Head of caudate nucleus (tissue), 42 donors: ENCODE results near the gene ZBTB7A.
"Not testable (repeated sequence)": the region's sequence is repeated elsewhere in the genome, so short reads cannot be mapped to it uniquely, and the experiment has no call there.

Source experiments
- DNase-seq, 42 donors: peaks; one replicate each; pipeline versions ENCODE4 v3.0.0 to v3.0.0-alpha.2; 2020 to 2021; ENCODE audit warnings: mixed read lengths in 7 of 42
- intact Hi-C: fragments of 100-400 bp; cut with DNase I; formaldehyde crosslinking; loops from one replicate; pipeline ENCODE4 v1.15.0; 2022

ZBTB7A gene

DNA sequence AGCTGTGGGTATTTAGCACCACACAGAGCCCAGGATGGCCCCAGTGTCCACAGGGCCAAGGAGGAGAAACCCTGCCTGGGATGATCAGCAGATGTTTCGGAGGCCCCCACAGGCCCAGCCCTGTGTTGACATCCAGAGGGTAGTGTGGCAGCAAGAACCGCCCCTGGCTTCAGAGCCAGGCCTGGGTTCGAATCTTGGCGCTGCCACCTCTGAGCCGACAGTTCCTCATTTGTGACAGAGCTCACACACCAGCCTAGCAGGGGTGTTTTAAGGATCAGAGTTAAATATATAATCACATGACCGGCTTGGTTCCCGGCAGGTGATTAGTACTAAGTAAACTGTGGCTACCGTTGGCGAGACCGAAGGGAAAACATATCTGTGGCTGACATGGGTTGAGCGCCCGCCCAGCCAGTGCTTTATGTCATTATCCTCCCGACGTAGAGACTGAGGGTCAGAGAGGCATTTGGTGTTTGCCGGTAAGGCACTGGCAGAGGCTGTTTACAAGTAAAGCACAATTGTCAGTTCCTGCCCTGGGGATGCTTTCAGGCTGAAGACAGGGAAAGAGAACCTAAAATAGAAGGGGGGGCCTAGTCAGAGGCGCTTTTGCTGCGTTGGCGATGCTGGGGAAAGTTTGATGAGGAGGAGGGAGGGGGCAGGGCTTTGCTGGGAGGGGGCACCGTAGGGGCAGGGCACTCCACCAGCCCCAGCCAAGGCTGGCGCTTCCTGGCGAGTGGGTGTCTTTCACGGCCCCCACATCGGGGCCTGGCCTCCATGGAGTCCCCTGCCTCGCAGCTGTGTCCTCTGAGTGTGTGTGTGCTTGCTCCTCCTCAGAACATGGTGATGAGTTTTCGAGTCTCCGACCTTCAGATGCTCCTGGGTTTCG lies 54.4 kb downstream of the ZBTB7A start:
- intact Hi-C loops: no loop called here
- DNase-seq: peak in 4 of 42 donors; percentile 38 to 56 (median 38)

DNA sequence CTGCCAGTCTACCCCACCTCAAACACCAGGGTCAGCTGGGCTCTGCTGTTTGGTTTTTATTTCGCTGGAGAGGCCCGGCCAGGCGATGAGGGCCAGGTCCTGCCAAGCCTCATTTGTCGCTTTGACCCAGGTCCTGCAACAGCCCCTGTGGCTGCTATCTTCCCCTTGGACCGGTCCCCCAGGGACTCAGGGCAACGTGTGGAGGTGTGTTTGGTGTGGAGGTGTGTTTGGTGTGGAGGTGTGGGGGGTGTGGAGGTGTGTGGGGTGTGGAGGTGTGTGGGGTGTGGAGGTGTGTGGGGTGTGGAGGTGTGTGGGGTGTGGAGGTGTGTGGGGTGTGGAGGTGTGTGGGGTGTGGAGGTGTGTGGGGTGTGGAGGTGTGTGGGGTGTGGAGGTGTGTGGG lies 55.3 kb downstream of the ZBTB7A start:
- intact Hi-C loops: not testable (repeated sequence)

DNA sequence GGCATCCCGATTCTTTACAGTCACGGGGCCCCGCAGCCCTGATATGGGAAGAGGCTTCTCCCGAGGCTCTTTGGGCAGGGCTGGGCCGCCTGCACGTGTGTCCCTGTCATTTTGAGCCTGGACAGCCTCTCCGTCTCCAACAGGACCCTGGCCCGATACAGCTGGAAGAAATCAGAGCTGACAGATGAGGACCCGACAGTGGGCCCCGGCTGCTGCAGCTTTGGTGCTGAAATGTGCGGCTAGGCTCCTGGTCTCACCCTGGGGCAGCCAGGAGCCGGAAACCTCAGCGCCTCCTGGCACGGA lies 55.9 kb downstream of the ZBTB7A start:
- no peak for DNase-seq
- intact Hi-C loops: no loop called here

More for the DNA sequence above, 55.3 kb downstream of the ZBTB7A start:
- DNase-seq: not testable (repeated sequence)

DNA sequence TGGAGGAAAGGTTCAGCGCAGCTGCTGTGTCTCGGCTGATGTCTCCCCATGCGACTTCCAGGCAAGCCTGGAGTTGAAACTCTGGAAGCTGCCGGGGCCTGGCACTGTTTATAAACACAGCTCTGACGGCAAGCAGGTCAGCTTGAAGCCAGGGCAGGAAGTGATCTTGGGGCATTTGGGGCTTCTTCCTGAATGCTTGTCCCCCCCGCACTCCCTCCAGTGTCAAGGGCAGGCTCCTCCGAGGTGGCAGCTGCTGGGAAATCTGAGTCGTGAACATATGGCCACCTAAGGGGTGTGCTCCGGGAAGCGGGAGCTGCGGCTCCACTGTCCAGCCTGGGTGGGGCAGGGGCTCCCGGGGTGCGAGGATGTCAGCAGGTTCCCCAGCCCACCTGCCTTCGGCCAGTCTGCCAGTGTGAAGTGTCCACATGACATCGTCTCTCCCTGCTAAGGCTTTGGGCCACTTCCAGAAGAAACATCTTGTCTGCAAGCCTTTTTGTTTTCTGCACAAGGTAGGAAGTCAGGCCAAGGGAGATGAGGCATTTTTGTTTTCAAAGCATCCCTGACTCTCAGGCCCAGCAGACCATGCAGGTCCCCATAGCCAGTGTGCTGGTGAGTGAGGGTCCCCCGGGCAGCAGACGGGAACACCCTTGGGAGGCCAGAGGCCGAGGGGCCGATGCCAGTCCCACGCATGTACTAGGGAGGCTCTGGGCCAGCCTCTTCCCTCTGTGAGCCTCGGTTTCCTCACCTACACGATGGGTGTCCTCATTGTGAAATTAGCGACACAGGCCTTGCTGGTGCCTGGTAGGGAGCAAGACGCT lies 56.5 kb downstream of the ZBTB7A start:
- intact Hi-C loops: loop anchor here (5.0 kb wide), 1 partner anchor 112 kb away; the partner anchor contains the start of gene MAP2K2
- DNase-seq: no peak

DNA sequence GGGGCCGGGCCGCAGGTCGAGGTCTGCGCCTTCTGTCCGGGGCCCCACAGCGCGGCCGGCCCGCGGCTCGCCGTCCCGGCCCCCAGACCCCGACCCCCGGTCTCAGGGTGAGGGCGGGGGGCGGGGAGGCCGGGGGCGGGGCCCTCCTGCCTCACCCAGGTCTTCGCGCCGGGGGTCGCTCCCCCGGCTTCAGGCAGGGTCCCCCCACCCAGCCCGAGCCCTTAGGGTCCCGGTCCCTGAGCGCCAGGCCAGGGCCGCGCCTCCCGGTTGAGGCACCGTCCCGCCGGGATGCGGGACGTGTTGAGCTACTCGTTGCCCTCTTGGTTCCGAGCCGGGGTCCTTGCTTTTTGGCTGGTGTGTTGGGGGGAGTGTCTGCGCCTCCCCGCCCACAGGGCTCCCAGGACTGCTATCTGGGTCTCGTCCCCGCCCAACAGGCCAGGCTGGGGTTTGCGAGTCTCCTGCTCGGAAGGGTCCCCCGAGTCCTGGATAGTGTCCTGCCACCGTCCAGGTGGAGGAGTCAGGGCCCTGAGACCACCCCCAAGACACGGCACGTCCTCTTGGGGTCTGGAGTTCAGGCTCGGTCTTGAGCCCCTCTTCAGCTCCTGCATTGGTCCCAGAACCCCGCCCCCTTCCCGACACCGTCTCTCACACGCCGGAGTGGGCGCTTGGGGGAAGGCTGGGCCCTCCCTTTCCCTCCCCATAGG lies 58.7 kb downstream of the ZBTB7A start:
- intact Hi-C loops: loop anchor here (2.0 to 5.0 kb wide), 2 partner anchors 57 to 114 kb away; partner anchors contain the start of gene MAP2K2
- DNase-seq: peak in 3 of 42 donors; percentile 30 to 48 (median 31)

DNA sequence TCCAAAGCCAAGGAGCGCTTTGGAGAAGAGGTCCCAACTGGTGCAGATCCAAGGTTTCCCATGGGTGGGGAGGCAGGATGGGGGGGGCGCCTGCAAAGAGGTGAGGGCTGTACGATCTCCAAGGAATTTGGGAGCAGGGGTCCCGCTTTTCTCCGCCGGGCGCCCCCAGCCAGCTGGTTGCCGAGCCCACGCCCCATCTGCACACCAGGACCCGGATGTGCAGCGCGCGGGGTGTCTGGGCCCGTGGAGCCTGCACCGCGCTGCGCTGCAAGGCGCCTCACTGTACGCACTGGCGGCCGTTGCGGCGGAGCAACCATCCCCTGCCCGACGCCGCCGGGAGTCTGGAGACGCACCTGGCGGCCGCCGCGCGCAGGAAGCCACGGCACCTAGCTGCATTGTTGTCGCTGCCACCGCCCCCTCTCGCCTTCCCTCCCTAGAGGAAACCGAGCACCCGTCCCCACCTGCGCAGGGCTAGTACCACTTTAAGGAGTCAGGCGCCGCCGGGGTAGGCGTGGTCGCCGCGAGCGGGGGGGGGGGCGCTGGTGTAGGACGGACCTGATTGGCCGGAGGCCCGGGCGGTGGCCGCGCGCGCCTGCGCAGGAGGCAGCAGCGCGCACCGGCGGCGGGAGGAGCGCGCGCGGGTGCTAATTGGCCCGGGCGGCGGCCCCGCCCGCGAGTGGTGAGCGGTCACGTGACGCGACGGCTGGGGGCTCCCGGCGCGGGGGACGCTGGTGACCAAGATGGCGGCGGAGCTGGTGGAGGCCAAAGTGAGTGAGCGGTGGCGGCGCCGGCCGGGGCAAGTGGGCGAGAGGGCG lies 59.5 kb downstream of the ZBTB7A start, which contains the start of gene PIAS4:
Gene PIAS4 (plus strand): TSS at position 716 of the 815 bp plus-strand sequence. CDS start 25 bp downstream, at position 741.
- intact Hi-C loops: loop anchor here (2.0 to 5.0 kb wide), 2 partner anchors 58 to 115 kb away; partner anchors contain the start of gene MAP2K2
- peak; percentile 88 to 98 (median 95) for DNase-seq

DNA sequence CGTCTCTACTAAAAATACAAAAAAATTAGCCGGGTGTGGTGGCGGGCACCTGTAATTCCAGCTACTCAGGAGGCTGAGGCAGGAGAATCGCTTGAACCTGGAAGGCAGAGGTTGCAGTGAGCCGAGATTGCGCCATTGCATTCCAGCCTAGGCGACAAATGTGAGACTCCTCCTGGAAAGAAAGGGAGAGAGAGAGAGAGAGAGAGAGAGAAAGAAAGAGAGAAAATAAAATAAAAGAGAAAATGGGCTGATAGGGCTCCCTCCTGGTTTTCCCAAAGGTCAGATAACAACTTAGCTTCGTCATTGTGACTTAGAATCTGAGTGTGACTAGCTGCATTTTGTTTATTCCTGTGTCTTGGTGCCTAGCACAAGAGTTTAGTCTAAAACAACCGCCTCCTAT lies 61.3 kb downstream of the ZBTB7A start:
- intact Hi-C loops: loop anchor here (5.0 kb wide), 1 partner anchor 117 kb away; the partner anchor contains the start of gene MAP2K2
- DNase-seq: not testable (repeated sequence)

DNA sequence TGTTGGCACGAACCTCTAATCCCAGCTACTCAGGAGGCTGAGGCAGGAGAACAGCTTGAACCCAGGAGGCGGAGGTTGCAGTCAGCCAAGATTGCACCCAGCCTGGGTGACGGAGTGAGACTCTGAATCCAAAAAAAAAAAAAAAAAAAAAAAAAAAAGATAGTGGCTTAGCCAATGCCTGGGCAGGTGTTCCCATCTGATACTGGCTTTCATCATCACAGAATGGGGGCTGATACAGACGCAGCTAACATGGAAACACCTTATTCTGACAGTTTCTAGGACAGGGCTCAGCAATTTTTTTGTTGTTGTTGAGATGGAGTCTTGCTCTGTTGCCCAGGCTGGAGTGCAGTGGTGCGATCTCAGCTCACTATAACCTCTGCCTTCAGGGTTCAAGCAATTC lies 65.9 kb downstream of the ZBTB7A start:
- intact Hi-C loops, DNase-seq: not testable (repeated sequence)

DNA sequence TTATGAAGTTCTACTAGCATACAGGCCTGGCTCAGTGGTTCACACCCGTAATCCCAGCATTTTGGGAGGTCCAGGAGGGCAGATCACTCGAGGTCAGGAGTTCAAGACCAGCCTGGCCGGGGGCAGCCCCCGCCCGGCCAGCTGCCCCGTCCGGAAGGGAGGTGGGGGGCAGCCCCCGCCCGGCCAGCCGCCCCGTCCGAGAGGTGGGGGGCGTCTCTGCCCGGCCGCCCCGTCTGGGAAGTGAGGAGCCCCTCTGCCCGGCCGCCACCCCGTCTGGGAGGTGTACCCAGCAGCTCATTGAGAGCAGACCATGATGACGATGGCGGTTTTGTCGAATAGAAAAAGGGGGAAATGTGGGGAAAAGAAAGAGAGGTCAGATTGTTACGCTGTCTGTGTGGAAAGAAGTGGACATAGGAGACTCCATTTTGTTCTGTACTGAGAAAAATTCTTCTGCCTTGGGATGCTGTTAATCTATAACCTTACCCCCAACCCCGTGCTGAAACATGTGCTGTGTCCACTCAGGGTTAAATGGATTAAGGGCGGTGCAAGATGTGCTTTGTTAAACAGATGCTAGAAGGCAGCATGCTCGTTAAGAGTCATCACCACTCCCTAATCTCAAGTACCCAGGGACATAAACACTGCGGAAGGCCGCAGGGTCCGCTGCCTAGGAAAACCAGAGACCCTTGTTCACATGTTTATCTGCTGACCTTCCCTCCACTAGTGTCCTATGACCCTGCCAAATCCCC lies 67.9 kb downstream of the ZBTB7A start:
- intact Hi-C loops, DNase-seq: not testable (repeated sequence)

DNA sequence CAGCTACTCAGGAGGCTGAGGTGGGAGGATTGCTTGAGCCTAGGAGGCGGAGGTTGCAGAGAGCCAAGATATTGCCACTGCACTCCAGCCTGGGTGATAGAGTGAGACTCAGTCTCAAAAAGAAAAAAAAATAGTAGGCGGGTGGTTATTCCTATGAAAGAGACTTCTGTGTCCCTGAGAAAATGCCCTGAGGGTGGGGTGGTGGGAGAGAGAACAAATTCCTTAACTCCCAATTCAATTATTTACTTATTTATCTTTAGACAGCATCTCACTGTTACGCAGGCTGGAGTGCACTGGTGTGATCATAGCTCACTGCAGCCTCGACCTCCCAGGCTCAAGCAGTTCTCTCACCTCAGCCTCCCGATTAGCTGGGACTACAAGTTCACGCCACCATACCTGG lies 71.1 kb downstream of the ZBTB7A start:
- intact Hi-C loops: no loop called here
- no peak for DNase-seq
